GM18507 (cell line): ENCODE data around the gene ZHX3.

Experiments used
- DNase-seq: peaks from one replicate; pipeline ENCODE4 v3.0.0; 2011; ENCODE audit warnings: low read depth; ENCODE audit not compliant: insufficient read length; ENCODE audit errors: extremely low spot score
- FAIRE-seq: peaks from 2 replicates; lab custom pipeline; 2011; peaks lifted over from hg19 to GRCh38; lab: Jason Lieb, UNC

The ZHX3 gene

DNA sequence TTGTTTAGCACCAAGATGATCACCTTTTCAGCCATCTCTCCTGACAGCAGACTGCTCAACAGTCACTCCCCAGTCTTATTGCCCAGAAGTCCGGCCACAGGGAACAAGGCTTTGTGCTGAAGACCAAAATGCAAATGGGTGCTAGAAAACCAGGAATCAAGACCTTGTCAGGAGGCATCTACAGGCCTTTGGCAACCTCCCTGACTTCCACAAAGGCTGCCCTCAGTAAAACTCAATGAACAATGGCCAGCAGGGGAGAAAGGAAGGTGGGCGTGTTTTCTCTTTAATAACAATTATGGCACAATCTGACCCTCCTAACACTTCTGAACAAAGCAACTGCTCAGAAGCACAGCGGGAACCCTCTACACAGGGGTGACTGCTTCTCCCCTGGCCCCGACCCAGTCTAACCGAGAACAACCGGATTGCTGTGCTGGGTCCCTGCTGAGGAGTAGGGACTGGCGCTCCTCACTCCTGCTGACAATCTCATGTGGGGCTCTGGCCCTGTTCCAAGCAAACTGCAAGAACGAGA is 138.6 kb downstream of the ZHX3 start:
- FAIRE-seq: no peak
- no peak for DNase-seq

DNA sequence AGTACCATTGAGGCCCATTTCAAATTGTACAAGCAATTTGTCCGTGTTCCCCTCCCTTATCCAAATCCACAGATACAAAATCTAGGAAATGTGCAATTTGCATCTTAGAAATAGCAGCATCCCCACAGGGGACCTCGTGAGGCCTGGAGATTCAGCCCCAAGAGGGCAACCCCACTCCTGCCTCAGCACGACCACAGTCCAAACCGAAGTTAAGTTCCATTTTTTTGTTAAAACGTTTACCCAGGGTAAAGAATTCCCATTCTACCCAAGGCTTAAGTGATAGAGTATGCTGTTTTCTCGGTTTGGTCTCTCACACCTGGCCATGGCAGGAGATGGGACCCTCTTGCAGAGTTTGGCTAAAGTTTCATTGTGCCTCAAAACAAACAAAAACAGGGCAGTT is 139.0 kb downstream of the ZHX3 start:
- FAIRE-seq (no peak), DNase-seq (no peak)

DNA sequence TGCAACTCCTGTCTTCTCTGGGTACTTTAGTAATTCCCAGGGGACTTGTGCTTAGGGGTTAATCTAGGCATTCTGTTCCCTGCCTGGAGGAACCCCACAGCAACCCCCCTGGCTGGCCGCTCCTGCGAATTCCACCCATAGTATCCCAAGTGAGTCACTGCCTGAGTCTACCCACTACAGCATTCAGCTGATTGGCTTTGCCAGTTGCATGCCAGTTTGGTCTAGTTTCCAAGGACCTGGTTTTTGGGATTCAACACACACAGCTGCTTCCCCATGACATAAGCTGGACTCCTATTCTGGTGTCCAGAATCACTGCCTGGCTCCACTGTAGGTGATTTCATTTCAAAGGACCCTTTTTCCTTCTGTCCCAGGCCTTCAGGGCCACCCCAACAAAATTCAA is 139.9 kb downstream of the ZHX3 start:
- DNase-seq: no peak
- FAIRE-seq: no peak

DNA sequence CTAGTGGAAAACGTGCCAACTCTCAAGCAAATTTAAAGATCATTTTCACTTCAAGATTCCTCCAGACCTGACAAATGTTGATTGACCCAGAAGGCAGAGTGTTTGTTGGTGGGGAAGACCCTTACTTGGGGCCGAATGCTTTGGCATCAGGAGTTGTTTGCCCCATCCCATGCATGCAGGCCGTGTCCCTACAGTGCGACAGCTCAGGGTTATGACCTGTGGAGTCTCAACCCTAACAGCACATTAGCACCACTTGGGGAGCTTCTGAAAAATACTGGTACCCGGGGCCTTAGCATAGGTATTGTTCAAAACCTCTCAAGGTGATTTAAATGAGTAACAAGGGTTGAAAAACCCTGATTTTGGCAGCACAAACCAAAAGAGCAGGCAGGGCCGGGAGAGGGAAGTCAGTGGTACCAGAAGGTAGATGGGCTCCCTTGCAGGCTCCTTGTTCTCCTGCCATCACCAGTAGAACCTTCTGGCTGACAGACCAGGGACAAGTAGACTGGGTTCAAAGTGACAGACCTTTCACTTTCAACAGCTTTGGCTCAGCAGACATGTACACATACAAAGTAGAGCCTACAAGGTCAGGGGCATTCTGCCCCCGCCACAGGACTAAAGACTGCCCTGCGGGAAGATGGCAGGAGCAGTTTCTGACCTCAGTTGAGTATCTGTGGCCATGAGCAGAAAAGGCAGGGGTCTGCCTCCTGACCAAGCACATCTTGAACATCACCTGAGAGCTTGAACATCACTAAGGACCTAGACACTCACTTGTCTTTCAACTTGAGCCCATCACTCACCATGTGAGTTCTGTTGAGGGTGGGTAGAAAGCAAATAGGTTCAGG is 140.6 kb downstream of the ZHX3 start:
- no peak for DNase-seq
- no peak for FAIRE-seq

DNA sequence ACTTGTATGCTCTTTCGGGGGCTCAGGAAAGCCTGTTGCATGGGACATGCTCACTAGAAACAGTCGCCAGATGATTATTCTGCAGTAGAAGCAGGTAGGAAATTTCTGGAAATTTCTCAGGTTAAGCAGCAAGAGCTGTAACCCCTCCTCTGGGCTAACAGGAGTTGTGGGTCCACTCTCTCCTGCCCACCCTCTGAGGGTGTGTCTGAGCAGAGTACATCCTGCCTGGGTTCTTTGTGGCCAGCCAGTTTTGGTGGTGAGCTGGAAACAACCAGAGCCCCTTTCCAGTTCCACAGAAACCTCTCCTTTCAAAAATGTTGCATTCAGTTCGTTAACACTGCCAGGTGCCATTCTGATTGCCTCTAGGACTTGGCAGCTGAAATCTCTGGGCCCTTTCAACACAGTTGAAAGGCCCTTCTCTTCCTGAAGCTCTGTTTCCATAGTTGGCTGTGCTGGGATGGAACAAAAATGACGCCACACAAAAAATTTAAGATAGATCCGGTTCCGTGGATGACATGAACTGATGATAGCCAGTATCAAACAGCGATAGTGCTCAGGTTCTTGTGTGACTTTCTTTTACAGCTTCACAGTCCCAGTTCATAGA is 141.7 kb downstream of the ZHX3 start:
- no peak for DNase-seq
- FAIRE-seq: no peak

DNA sequence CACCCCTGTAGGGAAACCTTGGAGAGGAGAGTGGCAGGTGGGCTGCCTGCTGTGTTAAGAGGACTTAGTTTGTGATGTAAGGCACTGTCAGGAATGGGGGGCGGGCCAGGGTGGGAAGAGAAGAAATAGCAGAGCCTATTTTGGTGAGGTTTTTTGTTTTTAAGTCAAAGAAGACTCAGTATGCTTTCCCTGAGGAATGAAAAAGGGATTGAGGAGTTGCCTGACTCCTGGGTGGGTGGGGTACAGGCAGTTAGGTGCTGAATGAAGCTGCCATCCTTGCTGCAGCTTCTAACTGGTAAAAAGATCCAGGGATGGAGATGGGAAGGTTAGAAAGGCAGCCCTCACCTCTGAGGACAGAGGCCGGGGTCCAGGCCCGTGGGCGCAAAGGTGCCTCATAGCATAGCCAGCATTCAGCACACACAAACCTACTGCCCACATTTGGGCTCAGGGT is 142.3 kb downstream of the ZHX3 start:
- FAIRE-seq: no peak
- no peak for DNase-seq

DNA sequence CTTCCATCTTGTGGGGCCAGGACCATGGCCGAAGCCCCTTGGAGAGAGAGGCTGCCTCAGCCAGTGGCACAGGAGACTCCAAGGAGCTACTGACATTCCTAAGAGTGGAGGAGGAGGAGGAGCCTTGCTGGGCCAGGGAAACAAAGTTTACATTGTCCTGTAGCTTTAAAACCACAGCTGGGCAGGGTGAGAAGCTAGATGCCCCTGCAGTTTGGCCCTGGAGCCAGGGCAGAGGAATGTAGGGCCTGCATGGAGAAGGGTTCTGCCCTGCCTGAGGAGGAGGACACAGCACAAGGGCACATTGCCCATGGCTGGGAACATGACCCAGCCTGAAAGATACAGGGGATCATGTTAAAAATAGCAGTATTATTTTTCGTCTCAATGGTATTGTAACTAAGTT is 142.7 kb downstream of the ZHX3 start:
- DNase-seq (no peak), FAIRE-seq (no peak)

DNA sequence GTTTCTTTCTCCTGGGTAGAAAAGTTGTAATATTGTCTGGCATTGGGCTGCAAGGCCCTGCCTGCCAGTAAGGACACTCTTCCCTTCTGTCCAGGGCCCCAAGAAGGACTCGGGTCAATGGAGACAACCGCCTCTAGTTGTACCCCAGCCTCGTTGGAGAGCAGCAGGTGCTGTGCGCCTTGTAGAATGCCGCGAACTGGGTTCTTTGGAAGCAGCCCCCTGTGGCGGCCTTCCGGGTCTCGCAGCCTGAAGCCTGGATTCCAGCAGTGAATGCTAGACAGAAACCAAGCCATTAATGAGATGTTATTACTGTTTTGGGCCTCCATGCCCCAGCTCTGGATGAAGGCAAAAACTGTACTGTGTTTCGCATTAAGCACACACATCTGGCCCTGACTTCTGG is 143.2 kb downstream of the ZHX3 start:
- DNase-seq: no peak
- no peak for FAIRE-seq

DNA sequence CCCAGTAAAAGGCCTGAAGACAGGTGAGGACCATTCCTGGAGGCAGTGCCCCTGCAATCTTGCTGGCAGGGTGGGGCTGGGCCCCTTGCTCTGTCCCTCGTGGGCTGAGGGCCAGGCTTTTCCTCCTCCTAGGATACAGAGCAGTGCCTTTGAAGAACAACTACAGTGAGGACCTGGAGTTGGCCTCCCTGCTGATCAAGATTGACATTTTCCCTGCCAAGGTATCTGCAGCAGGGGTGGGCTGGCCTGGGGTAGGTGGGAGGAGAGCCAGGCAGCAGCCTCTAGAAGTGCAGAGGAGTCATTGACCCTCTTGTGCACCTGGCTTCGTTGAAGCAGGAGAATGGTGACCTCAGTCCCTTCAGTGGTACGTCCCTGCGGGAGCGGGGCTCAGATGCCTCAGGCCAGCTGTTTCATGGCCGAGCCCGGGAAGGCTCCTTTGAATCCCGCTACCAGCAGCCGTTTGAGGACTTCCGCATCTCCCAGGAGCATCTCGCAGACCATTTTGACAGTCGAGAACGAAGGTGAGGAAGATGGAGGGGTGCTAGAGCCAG is 143.7 kb downstream of the ZHX3 start:
- no peak for DNase-seq
- FAIRE-seq: no peak

DNA sequence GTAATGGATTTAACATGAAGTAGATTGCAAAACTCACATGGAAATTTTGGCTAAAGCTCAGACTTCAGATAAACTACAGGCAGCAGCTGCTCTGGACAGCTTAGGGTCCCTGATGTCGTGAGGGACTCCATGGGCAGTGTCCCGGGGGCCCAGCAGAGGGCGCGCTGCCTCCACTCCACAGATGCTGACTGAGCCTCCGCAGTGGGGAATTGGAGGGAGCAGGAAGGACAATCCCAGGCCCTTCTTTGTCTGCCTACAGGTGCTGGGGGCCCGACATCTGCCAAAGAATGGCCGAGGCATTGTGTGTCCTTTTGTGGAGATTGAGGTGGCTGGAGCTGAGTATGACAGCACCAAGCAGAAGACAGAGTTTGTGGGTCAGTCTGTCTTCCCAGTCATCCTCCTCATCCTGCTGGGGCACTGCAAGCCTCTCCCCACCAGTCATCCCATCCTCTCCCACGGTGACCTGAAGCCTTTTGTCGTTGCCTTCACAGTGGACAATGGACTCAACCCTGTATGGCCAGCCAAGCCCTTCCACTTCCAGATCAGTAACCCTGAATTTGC is 144.3 kb downstream of the ZHX3 start:
- peak; percentile 48 for DNase-seq
- peak; percentile 82 for FAIRE-seq

DNA sequence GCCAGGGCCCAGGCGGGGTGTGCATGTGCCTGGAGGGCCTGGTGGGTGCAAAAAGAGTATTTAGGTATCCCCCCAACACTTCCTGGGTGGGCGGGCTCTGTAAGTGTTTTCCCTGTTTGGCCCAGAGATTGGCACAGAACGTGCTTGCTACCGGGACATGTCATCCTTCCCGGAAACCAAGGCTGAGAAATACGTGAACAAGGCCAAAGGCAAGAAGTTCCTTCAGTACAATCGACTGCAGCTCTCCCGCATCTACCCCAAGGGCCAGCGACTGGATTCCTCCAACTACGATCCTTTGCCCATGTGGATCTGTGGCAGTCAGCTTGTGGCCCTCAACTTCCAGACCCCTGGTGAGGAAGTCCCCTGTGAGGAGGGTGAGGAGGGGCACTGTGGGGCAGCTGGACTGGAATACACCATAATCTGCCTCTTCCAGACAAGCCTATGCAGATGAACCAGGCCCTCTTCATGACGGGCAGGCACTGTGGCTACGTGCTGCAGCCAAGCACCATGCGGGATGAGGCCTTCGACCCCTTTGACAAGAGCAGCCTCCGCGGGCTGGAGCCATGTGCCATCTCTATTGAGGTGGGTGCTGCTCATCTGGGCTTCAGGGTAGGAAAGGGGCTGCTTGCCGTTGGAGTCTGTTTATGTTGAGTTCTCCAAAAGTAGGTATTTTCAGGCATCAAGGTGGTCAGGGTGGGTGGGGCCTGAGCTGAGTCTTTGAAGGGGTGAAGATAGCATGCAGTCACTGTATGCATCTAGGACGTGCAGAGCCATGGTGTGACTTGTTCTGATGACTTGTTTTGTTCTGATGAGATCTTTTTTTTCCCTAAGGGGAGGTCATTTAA is 145.0 kb downstream of the ZHX3 start:
- FAIRE-seq (no peak), DNase-seq (no peak)

DNA sequence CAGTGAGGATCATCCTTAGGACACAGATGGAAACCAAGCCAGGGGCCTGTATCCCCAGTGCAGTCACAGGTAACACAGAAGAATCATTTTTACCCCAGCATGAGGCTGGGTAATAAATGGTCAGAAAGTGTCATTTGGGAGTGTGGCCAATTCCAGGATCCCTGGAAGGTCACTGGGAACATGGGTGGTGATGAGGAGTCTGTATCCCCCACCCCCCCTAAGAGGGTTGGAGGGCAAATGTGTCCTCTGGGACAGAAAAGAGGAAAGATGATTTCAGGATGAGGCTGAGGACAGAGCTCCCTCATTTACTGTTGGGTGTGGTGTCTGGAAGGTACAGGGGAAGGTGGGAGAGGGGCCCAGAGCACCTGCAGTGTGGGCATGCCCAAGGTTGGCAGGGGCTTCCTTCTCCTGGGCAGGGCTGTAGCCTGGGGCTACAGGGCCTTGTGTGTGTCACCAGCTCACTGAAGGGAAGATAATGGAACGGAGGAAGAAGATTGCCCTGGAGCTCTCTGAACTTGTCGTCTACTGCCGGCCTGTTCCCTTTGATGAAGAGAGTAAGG is 145.7 kb downstream of the ZHX3 start:
- no peak for FAIRE-seq
- DNase-seq: no peak

DNA sequence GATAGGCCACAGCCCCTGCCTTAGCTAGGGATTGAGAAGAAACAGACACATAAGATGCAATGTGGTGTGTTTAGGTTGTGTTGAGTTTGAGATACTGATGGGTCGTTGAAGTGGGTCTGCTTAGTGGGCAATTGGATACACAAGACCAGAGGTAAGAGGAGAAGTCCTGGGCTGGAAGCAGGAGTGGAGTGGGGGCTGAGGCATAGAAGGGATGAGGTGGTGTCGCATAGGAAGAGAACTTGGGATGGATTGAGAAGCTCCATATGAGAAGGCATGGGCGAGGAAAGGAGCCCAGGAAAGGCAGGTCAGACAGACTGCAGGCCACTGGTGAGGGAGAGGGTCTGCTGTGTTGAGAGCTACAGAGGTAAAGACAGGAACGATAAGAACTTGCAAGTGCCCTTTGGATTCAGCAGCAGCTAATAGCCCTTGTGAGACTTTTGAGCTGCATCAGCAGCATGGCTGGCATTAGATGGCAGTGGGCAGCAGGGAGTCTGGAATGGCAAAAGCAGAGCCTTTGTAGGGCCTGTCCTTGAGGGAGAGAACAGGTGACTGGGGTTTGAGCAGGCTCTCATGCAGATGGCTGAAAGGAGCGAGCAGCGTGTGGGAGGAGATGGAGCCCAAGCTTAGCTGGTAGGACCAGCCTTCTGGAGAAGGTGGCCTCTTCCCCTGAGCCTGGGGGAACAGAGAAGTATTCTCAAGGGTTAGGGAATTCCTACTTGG is 147.0 kb downstream of the ZHX3 start:
- FAIRE-seq: no peak
- DNase-seq: no peak

DNA sequence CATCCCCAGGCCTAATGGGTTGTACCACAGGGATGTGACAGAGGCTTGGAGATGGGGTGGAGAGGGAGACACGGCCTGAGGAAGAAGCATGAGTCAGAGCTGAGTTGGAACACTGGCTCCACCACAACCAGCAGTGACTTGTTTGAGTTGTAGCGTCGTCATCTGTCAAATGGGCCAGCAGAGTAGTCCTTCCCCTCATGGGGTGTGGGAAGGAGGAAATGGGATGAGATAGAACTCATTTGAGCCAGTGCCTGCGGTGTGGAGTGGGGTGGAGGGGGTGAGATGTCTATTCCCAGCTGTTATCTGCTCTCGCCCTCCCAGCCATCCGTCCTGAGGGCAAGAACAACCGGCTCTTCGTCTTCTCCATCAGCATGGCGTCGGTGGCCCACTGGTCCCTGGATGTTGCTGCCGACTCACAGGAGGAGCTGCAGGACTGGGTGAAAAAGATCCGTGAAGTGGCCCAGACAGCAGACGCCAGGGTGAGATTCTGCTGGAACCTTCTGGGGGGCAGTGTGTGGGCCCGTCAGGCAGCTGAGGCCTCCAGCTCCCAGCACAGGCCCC is 147.7 kb downstream of the ZHX3 start:
- FAIRE-seq (no peak), DNase-seq (no peak)

DNA sequence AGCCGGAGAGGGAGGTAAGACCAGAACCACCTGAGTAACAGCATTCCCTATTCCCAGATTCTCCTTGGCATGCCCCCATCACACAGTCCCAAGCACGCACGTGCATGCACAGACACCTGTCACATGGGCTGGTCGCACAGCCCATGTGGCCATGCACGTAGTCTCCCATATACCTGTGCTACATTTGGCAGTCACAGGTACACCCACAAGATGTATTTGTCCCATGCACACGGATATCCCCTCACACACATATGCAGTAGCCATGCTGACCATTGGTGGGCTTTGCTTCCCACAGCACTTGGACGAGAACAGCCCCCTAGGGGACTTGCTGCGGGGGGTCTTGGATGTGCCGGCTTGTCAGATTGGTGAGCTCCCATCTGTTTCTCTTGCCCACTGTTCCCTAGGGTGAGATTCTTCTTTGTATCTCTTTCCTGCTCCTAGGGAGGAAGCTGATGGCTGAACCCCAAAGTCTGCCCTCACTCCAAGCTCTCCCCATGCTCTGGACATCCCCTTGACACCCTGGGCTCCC is 148.3 kb downstream of the ZHX3 start:
- FAIRE-seq (no peak), DNase-seq (no peak)

DNA sequence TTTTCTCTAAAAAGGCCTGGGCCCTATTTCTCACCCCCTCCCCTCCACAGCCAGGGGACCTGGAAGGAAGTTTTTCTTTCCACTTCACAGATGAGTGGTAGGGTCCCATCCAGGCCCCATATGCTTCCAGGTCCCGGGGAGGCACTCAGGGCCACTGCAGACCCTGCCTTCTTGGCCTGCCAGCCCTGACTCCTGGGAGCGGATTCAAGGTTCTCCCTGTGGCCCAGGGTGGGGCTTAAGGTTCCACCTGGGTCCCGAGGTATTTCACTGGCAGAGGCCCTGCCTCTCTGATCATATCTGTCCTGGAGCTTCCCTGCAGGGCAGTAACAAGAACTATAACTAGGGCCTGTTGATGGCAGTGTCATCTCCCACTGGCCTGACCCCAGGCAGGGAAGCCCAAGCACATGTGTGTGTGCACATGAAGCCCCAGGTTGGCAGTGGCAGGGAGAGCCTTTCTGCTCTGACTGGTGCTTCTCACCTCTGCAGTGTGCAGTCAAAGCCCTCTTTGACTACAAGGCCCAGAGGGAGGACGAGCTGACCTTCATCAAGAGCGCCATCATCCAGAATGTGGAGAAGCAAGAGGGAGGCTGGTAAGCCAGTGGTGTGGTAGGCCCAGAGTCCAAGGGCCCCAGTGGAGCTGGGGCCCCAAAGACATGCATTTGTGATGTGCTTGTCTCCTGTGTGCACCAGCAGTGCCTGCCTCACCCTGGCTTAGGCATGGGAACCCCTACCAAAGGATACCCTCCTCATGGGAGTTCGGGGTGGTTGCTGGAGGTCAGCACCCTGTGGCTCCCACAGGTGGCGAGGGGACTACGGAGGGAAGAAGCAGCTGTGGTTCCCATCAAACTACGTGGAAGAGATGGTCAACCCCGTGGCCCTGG is 149.0 kb downstream of the ZHX3 start:
- DNase-seq (no peak), FAIRE-seq (no peak)
